ENCODE measurements around the gene SEMA4B. TPM values are rescaled to one million over a fixed set of nuclear protein-coding genes. Genes with fewer than 3 reads are reported as not detected.

Gene SEMA4B
- total and polyA plus RNA-seq, 2 of the 8 experiments (the other 6 are each of a cell fraction or from before 2014, with no cell fraction given), result 42.7 to 43.0 TPM

DNA sequence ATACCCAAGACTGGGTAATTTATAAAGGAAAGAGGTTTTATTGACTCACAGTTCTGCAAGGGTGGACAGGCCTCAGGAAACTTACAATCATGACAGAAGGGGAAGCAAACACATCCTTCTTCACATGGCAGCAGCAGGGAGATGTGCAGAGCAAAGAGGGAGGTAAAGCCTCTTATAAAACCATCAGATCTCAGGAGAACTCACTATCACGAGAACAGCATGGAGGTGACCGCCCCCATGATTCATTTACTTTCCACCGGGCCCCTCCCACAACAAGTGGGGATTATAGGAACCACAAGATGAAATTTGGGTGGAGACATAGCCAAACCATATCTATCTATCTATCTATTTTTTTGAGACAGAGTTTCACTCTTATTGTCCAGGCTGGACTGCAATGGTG, 38.2 kb downstream of the SEMA4B start (continued):
- TF ChIP-seq EGR1 (IDR thresholded peaks at IDR 0.05; ENCODE audit: borderline replicate concordance, low read depth, low read length) (no peak), FOSL1 (IDR thresholded peaks at IDR 0.05; ENCODE audit: insufficient read depth, low read depth, low read length) (no peak)
